SK-N-SH (cell line): ENCODE results near the gene FMN1. TPM values are rescaled to one million over a fixed set of nuclear protein-coding genes. Genes with fewer than 3 reads are reported as not detected.

Source experiments
- CTCF ChIA-PET: fragments of 300-600, 350-600 bp; formaldehyde crosslinking; extraction: SDS; loops from one replicate; lab custom pipeline; 2021; lab: Yijun Ruan, JAX
- POLR2A ChIA-PET: fragments of 350-600 bp; sonication (Branson Sonifier 250); formaldehyde crosslinking; extraction: SDS; loops from one replicate; lab custom pipeline; 2020; ENCODE audit warnings: antibody characterized with exemption, inconsistent platforms; lab: Yijun Ruan, JAX
- DNase-seq: peaks from one replicate; pipeline ENCODE4 v3.0.0; 2012
- H2AFZ ChIP-seq: fragments of 200-600 bp; sonication (generic); 2 replicates; pipeline ENCODE4 v1.8.1; 2016; ENCODE audit warnings: antibody characterized with exemption, mild to moderate bottlenecking, low read depth
- H3F3A ChIP-seq: fragments of 200-600 bp; sonication (generic); replicated peaks from 2 replicates; pipeline ENCODE3; 2016; ENCODE audit warnings: antibody characterized with exemption, mild to moderate bottlenecking; ENCODE audit not compliant: insufficient read depth
- H3K27ac ChIP-seq, 2 experiments: fragments of 200-500 bp in 1 of 2; fragments of 200-600 bp in 1 of 2; sonication (Bioruptor generic) in 1 of 2; sonication (generic), shearing (Covaris generic) in 1 of 2; 2 replicates each; pipeline versions ENCODE4 v1.5.1 to v1.6.1; 2014 to 2016; ENCODE audit warnings: low read depth in 2 of 2, inconsistent platforms in 1 of 2, low read length in 1 of 2, mild to moderate bottlenecking in 1 of 2, mixed read lengths in 1 of 2
- H3K27me3 ChIP-seq: fragments of 200-600 bp; sonication (generic), shearing (Covaris generic); 2 replicates; pipeline ENCODE4 v1.6.1; 2016; ENCODE audit warnings: mixed run types; ENCODE audit not compliant: insufficient read depth
- H3K36me3 ChIP-seq, 2 experiments: fragments of 200-500 bp in 1 of 2; fragments of 200-600 bp in 1 of 2; sonication (Bioruptor generic) in 1 of 2; sonication (generic) in 1 of 2; replicated peaks in 1 of 2; 2 replicates each; pipeline versions ENCODE3 to v1.5.1; 2014 to 2016; ENCODE audit warnings: low read length in 1 of 2, mild to moderate bottlenecking in 1 of 2; ENCODE audit not compliant: insufficient read depth in 2 of 2, control insufficient read depth in 1 of 2
- H3K4me1 ChIP-seq, 2 experiments: fragments of 200-500 bp in 1 of 2; fragments of 200-600 bp in 1 of 2; sonication (Bioruptor generic) in 1 of 2; sonication (generic), shearing (Covaris generic) in 1 of 2; 2 replicates each; pipeline versions ENCODE4 v1.5.1 to v1.6.1; 2014 to 2016; ENCODE audit warnings: low read depth in 1 of 2, low read length in 1 of 2, mixed run types in 1 of 2; ENCODE audit not compliant: insufficient read depth in 2 of 2, control insufficient read depth in 1 of 2
- H3K4me2 ChIP-seq: fragments of 200-600 bp; sonication (generic), shearing (Covaris generic); 2 replicates; pipeline ENCODE4 v1.6.1; 2017; ENCODE audit warnings: mixed run types
- H3K4me3 ChIP-seq, 2 experiments: fragments of 200-500 bp in 1 of 2; fragments of 200-600 bp in 1 of 2; sonication (Bioruptor generic) in 1 of 2; sonication (generic), shearing (Covaris generic) in 1 of 2; 2 replicates each; pipeline versions ENCODE4 v1.5.1 to v1.8.1; 2014 to 2016; ENCODE audit warnings: low read depth in 2 of 2, inconsistent platforms in 1 of 2, low read length in 1 of 2, mild to moderate bottlenecking in 1 of 2, mixed read lengths in 1 of 2, moderate library complexity in 1 of 2
- H3K79me2 ChIP-seq: fragments of 200-600 bp; sonication (generic); 2 replicates; pipeline ENCODE4 v1.8.1; 2017; ENCODE audit warnings: mild to moderate bottlenecking; ENCODE audit not compliant: insufficient read depth
- H3K9ac ChIP-seq: fragments of 200-600 bp; sonication (generic); 2 replicates; pipeline ENCODE4 v1.6.1; 2017; ENCODE audit warnings: mixed run types
- H3K9me2 ChIP-seq: fragments of 200-600 bp; sonication (generic); 2 replicates; pipeline ENCODE4 v1.6.1; 2017; ENCODE audit warnings: mixed run types
- H3K9me3 ChIP-seq: fragments of 200-600 bp; sonication (generic); 2 replicates; pipeline ENCODE4 v1.6.1; 2017; ENCODE audit warnings: mixed run types, mild to moderate bottlenecking, moderate library complexity
- H4K20me1 ChIP-seq: fragments of 200-600 bp; sonication (generic); 2 replicates; pipeline ENCODE4 v1.6.1; 2017; ENCODE audit warnings: mild to moderate bottlenecking, mixed run types; ENCODE audit not compliant: insufficient read depth
- EZH2phosphoT487 ChIP-seq: fragments of 200-600 bp; sonication (generic); IDR thresholded peaks from 2 replicates; pipeline ENCODE4 v1.6.1; 2017; ENCODE audit warnings: low read depth, mixed run types, mild to moderate bottlenecking, antibody characterized with exemption, moderate library complexity, borderline replicate concordance
- FOSL2 ChIP-seq: IDR thresholded peaks from 2 replicates; pipeline ENCODE4 v1.4.0; 2012; ENCODE audit warnings: low read depth, mild to moderate bottlenecking, moderate library complexity, borderline replicate concordance
- FOXJ3 ChIP-seq: sonication (generic); formaldehyde crosslinking; IDR thresholded peaks from 2 replicates; pipeline ENCODE4 v1.5.1; 2020; ENCODE audit warnings: mild to moderate bottlenecking, missing genetic modification reagents
- FOXM1 ChIP-seq: IDR thresholded peaks from 2 replicates; pipeline ENCODE4 v1.4.0; 2012; ENCODE audit warnings: low read depth, mild to moderate bottlenecking
- GABPA ChIP-seq: IDR thresholded peaks from 2 replicates; pipeline ENCODE4 v1.4.0; 2012; ENCODE audit warnings: low read depth, mild to moderate bottlenecking
- GATA2 ChIP-seq: sonication (generic); formaldehyde crosslinking; IDR thresholded peaks from 2 replicates; pipeline ENCODE4 v1.5.0; 2020; ENCODE audit warnings: mild to moderate bottlenecking, missing genetic modification reagents
- MXI1 ChIP-seq: IDR thresholded peaks from 2 replicates; pipeline ENCODE4 v1.6.1; 2012; ENCODE audit warnings: mild to moderate bottlenecking, low read depth, low read length, improper control_type of control experiment
- NFIC ChIP-seq: IDR thresholded peaks from 2 replicates; pipeline ENCODE4 v1.4.0; 2012; ENCODE audit warnings: borderline replicate concordance
- RCOR1 ChIP-seq: fragments of 150-350 bp; IDR thresholded peaks from 2 replicates; pipeline ENCODE4 v1.6.1; 2017; ENCODE audit warnings: antibody characterized with exemption, low read length
- RFX5 ChIP-seq: IDR thresholded peaks from 2 replicates; pipeline ENCODE4 v1.6.1; 2012; ENCODE audit warnings: mild to moderate bottlenecking, improper control_type of control experiment, low read length
- RXRA ChIP-seq: IDR thresholded peaks from 2 replicates; pipeline ENCODE4 v1.4.0; 2012; ENCODE audit warnings: low read depth, mild to moderate bottlenecking, borderline replicate concordance
- SIN3A ChIP-seq: IDR thresholded peaks from 2 replicates; pipeline ENCODE4 v1.6.1; 2012; ENCODE audit warnings: low read depth, mild to moderate bottlenecking, low read length, moderate library complexity, borderline replicate concordance
- SMC3 ChIP-seq: IDR thresholded peaks from 2 replicates; pipeline ENCODE4 v1.6.1; 2012; ENCODE audit warnings: low read depth, low read length, improper control_type of control experiment
- TAF1 ChIP-seq: IDR thresholded peaks from 2 replicates; pipeline ENCODE4 v1.6.1; 2012; ENCODE audit warnings: low read depth, mild to moderate bottlenecking, low read length, moderate library complexity, borderline replicate concordance
- WGBS: methylation state at CpG from one replicate; pipeline ENCODE4 v1.1.6; 2017; ENCODE audit warnings: low lambda C conversion rate; 5-methylcytosine and 5-hydroxymethylcytosine counted together
- polyA plus RNA-seq, 3 experiments: library from polyadenylated mRNA; depleted of rRNA; stranded (reverse); fragments of >200 nt; gene quantifications; 2 replicates each; pipeline ENCODE4 v1.2.3, GENCODE V29; 2012
- TF ChIP-seq, protein P1 (sequence below): fragments of 150-350 bp; IDR thresholded peaks from 2 replicates; pipeline ENCODE4 v1.6.1; 2016; ENCODE audit warnings: mild to moderate bottlenecking, low read depth, low read length
- TF ChIP-seq, protein P2 (sequence below): IDR thresholded peaks from 2 replicates; pipeline ENCODE4 v1.6.1; 2012; ENCODE audit warnings: mild to moderate bottlenecking, low read depth, low read length, moderate library complexity
- TF ChIP-seq, protein P3 (sequence below): IDR thresholded peaks from 2 replicates; pipeline ENCODE4 v1.4.0; 2012; ENCODE audit warnings: low read depth, borderline replicate concordance
- TF ChIP-seq, protein P4 (sequence below): fragments of 150-350 bp; IDR thresholded peaks from 2 replicates; pipeline ENCODE4 v1.6.1; 2017; ENCODE audit warnings: antibody characterized with exemption, low read length, low read depth, borderline replicate concordance
- TF ChIP-seq, protein P5 (sequence below): IDR thresholded peaks from 2 replicates; pipeline ENCODE4 v1.4.0; 2012; ENCODE audit warnings: low read depth, borderline replicate concordance

The FMN1 gene
- polyA plus RNA-seq, 1 of the 3 experiments (the other 2 are of a cell fraction), result 9.1 TPM

DNA sequence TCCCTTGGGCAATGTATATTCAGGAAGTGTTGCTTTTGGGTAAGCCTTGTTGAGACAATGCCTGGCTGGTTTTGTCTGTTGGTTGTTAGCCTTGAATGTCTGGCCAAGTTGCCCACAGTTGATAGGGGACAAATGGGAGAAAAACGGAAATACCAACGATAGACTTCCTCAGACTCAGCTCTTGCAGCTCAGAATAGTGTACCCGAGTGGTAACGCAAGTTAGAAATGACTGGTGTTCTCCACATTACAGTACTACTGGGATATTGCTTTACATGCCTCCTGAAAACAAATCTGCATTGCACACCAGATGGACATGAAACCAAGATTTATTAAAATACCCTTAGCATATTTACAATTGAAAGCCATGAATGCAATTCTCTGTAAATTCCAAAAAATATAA lies 429.3 kb downstream of the FMN1 start:
- H3K9ac ChIP-seq, result no peak overlapping the region
- ChIA-PET POLR2A (no interaction called here), CTCF (no interaction called here)
- no peaks in the 10 kb centered on the region for H4K20me1 ChIP-seq
- peaks cover 7 to 24% of the 10 kb centered on the region in 2 experiments for H3K36me3 ChIP-seq
- H3K27me3 ChIP-seq, result no peaks in the 10 kb centered on the region
- no peak overlapping the region for H3K4me3 ChIP-seq
- 0 out of 2 replicates have a peak, but pooled peaks cover 3% of the 10 kb centered on the region for H3K79me2 ChIP-seq
- TF ChIP-seq SIN3A, result no peak
- no peak for TF ChIP-seq MXI1
- no peak for TF ChIP-seq TAF1
- no peak for TF ChIP-seq FOSL2
- no peak for TF ChIP-seq SMC3
- TF ChIP-seq RFX5, result no peak
- TF ChIP-seq EZH2phosphoT487, result no peak
- TF ChIP-seq, protein P1, sequence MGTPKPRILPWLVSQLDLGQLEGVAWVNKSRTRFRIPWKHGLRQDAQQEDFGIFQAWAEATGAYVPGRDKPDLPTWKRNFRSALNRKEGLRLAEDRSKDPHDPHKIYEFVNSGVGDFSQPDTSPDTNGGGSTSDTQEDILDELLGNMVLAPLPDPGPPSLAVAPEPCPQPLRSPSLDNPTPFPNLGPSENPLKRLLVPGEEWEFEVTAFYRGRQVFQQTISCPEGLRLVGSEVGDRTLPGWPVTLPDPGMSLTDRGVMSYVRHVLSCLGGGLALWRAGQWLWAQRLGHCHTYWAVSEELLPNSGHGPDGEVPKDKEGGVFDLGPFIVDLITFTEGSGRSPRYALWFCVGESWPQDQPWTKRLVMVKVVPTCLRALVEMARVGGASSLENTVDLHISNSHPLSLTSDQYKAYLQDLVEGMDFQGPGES, result no peak
- TF ChIP-seq, protein P2, sequence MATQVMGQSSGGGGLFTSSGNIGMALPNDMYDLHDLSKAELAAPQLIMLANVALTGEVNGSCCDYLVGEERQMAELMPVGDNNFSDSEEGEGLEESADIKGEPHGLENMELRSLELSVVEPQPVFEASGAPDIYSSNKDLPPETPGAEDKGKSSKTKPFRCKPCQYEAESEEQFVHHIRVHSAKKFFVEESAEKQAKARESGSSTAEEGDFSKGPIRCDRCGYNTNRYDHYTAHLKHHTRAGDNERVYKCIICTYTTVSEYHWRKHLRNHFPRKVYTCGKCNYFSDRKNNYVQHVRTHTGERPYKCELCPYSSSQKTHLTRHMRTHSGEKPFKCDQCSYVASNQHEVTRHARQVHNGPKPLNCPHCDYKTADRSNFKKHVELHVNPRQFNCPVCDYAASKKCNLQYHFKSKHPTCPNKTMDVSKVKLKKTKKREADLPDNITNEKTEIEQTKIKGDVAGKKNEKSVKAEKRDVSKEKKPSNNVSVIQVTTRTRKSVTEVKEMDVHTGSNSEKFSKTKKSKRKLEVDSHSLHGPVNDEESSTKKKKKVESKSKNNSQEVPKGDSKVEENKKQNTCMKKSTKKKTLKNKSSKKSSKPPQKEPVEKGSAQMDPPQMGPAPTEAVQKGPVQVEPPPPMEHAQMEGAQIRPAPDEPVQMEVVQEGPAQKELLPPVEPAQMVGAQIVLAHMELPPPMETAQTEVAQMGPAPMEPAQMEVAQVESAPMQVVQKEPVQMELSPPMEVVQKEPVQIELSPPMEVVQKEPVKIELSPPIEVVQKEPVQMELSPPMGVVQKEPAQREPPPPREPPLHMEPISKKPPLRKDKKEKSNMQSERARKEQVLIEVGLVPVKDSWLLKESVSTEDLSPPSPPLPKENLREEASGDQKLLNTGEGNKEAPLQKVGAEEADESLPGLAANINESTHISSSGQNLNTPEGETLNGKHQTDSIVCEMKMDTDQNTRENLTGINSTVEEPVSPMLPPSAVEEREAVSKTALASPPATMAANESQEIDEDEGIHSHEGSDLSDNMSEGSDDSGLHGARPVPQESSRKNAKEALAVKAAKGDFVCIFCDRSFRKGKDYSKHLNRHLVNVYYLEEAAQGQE, result no peak
- TF ChIP-seq NFIC, result no peak
- TF ChIP-seq, protein P3, sequence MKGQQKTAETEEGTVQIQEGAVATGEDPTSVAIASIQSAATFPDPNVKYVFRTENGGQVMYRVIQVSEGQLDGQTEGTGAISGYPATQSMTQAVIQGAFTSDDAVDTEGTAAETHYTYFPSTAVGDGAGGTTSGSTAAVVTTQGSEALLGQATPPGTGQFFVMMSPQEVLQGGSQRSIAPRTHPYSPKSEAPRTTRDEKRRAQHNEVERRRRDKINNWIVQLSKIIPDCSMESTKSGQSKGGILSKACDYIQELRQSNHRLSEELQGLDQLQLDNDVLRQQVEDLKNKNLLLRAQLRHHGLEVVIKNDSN, result no peak
- no peak for TF ChIP-seq FOXJ3
- no peak for TF ChIP-seq GABPA
- TF ChIP-seq, protein P4, sequence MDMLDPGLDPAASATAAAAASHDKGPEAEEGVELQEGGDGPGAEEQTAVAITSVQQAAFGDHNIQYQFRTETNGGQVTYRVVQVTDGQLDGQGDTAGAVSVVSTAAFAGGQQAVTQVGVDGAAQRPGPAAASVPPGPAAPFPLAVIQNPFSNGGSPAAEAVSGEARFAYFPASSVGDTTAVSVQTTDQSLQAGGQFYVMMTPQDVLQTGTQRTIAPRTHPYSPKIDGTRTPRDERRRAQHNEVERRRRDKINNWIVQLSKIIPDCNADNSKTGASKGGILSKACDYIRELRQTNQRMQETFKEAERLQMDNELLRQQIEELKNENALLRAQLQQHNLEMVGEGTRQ, result no peak
- no peak for TF ChIP-seq RXRA
- no peak for TF ChIP-seq RCOR1
- TF ChIP-seq, protein P5, sequence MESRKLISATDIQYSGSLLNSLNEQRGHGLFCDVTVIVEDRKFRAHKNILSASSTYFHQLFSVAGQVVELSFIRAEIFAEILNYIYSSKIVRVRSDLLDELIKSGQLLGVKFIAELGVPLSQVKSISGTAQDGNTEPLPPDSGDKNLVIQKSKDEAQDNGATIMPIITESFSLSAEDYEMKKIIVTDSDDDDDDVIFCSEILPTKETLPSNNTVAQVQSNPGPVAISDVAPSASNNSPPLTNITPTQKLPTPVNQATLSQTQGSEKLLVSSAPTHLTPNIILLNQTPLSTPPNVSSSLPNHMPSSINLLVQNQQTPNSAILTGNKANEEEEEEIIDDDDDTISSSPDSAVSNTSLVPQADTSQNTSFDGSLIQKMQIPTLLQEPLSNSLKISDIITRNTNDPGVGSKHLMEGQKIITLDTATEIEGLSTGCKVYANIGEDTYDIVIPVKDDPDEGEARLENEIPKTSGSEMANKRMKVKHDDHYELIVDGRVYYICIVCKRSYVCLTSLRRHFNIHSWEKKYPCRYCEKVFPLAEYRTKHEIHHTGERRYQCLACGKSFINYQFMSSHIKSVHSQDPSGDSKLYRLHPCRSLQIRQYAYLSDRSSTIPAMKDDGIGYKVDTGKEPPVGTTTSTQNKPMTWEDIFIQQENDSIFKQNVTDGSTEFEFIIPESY, result no peak
- no peak for TF ChIP-seq FOXM1
- no peak for TF ChIP-seq GATA2 (CRISPR knock-in tag)
- DNase-seq, result no peak
- 71% methylated on average over 4 of the region's 4 CpGs for WGBS
- no peak overlapping the region for H3K4me2 ChIP-seq
- no peak overlapping the region for H2AFZ ChIP-seq
- no peak overlapping the region for H3K27ac ChIP-seq
- no peaks in the 10 kb centered on the region for H3K9me2 ChIP-seq
- H3K4me1 ChIP-seq, result no peaks in the 10 kb centered on the region
- H3K9me3 ChIP-seq, result no peaks in the 10 kb centered on the region
- H3F3A ChIP-seq, result peaks cover 31% of the 10 kb centered on the region
